Measurements from ENCODE around the gene ST7L.
"Not testable (repeated sequence)": the region's sequence is repeated elsewhere in the genome, so short reads cannot be mapped to it uniquely, and the experiment has no call there.

Gene ST7L

DNA sequence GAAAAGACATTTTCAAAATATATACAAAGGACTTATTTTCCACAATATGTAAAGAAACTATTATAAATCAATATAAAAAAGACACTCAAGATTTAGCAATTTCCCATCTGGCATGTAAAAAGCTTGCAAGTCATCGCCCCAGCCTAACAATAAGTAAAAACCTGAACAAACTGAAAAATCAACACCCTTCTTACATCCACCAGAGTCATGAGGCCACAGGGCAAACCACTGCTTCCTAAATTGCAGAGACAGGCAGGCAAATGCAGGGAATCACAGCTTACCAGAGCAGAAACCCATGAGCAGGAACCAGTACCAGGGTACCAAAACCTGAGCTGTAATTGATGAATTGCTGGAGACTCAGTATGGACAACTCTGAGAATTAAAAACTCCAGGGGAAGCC is 126.9 kb downstream of the ST7L start:
- no peak for DNase-seq (ENCODE audit: low read depth in 2 of 2)

- DNase-seq (ENCODE audit: low read depth in 2 of 2) = no peak
These were observed 130.8 kb downstream of the ST7L start for GRCh38 chr1:112488141-112488540.

- DNase-seq (ENCODE audit: low read depth in 2 of 2) = not testable (repeated sequence)
These were observed 131.3 kb downstream of the ST7L start for GRCh38 chr1:112487686-112488085.

DNA sequence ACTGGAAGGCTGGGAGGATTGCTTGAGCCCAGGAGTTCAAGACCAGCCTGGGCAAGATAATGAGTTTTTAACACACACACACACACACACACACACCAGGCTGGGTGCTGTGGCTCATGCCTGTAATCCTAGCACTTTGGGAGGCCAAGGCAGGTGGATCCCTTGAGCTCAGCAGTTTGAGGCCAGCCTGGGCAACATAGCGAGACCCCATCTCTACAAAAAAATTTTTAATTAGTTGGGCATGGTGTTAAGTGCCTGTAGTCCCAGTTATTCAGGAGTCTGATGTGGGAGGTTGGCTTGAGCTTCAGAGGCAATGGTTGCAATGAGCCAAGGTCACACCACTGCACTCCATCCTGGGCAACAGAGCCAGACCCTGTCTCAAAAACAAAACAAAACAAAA is 132.9 kb downstream of the ST7L start:
- not testable (repeated sequence) for DNase-seq (ENCODE audit: low read depth in 2 of 2)

DNA sequence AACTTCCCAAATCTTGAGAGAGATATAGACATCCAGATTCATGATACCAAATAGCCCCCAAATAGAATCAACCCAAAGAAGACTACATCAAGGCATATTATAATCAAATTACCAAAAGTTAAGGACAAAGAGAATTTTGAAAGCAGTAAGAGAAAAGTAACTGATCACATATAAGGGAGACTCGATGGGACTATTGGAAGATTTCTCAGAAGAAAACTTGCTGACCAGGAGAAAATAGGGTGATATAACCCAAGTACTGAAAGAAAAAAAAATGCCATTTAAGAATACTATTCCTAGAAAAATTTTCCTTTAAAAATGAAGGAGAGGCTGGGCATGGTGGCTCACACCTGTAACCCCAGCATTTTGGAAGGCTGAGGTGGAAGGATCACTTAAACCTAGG is 140.6 kb downstream of the ST7L start:
- DNase-seq (ENCODE audit: low read depth in 2 of 2) = no peak

- no peak for DNase-seq (ENCODE audit: low read depth in 2 of 2)
These were observed 141.4 kb downstream of the ST7L start for GRCh38 chr1:112477550-112477949.

Data from stimulated activated CD8-positive, alpha-beta memory T cell treated with anti-CD3 and anti-CD28 coated beads, Interleukin-2, amount 100 ng/mL, for 1 hour (primary cell).